GM12872 (cell line): ENCODE measurements around the gene MYO15A.

Source experiments
- CTCF ChIP-seq: IDR thresholded peaks from 3 replicates; pipeline ENCODE4 v1.5.1; 2011; ENCODE audit warnings: low read depth, mild to moderate bottlenecking, low read length, moderate library complexity; ENCODE audit not compliant: insufficient read depth

The MYO15A gene

GRCh38 chr17:18182978-18183333, 74.4 kb downstream of the MYO15A start:
- no peak for TF ChIP-seq CTCF

- peak; percentile 43; the same call in 2 of the 3 replicates for TF ChIP-seq CTCF
Observed at GRCh38 chr17:18183334-18184142, 75.0 kb downstream of the MYO15A start, which contains the start of gene ALKBH5. Gene ALKBH5 (plus strand): TSS chr17:18183828. CDS start chr17:18184244, 416 bp downstream.

- TF ChIP-seq CTCF, result no peak
Observed at GRCh38 chr17:18184143-18185031, 75.8 kb downstream of the MYO15A start.

- TF ChIP-seq CTCF, result no peak
Observed at GRCh38 chr17:18185391-18185790, 76.8 kb downstream of the MYO15A start.

- TF ChIP-seq CTCF, result no peak
Observed at GRCh38 chr17:18185832-18186626, 77.5 kb downstream of the MYO15A start.

- no peak for TF ChIP-seq CTCF
Observed at GRCh38 chr17:18186627-18186982, 78.0 kb downstream of the MYO15A start.

- TF ChIP-seq CTCF, result no peak
Observed at GRCh38 chr17:18187226-18187625, 78.7 kb downstream of the MYO15A start.
